ENCODE results near the gene SOBP.
"Not testable (repeated sequence)": the region's sequence is repeated elsewhere in the genome, so short reads cannot be mapped to it uniquely, and the experiment has no call there.

SOBP gene, protein sequence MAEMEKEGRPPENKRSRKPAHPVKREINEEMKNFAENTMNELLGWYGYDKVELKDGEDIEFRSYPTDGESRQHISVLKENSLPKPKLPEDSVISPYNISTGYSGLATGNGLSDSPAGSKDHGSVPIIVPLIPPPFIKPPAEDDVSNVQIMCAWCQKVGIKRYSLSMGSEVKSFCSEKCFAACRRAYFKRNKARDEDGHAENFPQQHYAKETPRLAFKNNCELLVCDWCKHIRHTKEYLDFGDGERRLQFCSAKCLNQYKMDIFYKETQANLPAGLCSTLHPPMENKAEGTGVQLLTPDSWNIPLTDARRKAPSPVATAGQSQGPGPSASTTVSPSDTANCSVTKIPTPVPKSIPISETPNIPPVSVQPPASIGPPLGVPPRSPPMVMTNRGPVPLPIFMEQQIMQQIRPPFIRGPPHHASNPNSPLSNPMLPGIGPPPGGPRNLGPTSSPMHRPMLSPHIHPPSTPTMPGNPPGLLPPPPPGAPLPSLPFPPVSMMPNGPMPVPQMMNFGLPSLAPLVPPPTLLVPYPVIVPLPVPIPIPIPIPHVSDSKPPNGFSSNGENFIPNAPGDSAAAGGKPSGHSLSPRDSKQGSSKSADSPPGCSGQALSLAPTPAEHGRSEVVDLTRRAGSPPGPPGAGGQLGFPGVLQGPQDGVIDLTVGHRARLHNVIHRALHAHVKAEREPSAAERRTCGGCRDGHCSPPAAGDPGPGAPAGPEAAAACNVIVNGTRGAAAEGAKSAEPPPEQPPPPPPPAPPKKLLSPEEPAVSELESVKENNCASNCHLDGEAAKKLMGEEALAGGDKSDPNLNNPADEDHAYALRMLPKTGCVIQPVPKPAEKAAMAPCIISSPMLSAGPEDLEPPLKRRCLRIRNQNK

GRCh38 chr6:107489636-107490565 lies at the start of gene SOBP:
Gene SOBP (plus strand): TSS chr6:107490117. CDS start chr6:107490617, 500 bp downstream.
- DNase-seq: peak in 1 of 2 experiments; percentile 21

GRCh38 chr6:107440936-107441335 lies 49.0 kb upstream of the SOBP start:
- DNase-seq: no peak

DNA sequence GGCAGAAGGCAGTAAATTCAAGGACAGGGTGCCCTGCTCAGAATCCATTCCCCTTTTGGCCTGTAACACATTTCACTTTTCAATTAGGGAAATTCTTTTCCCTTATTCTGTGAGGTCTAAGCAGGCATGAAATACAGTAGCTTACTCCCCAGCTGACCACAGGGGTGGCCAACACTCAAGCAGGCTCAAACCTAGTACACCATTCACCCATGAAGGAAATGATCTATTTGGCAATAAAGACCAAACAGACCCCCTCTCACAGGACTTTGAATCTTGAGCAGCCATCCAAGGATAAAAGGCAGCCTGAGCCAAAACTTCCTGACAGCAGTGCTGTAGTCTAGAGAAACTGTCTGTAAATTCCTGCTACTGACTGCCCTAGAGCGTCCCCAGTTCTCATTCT lies 48.2 kb upstream of the SOBP start:
- no peak for DNase-seq

- no peak for DNase-seq
Measured at GRCh38 chr6:107442938-107443607, 46.8 kb upstream of the SOBP start.

DNA sequence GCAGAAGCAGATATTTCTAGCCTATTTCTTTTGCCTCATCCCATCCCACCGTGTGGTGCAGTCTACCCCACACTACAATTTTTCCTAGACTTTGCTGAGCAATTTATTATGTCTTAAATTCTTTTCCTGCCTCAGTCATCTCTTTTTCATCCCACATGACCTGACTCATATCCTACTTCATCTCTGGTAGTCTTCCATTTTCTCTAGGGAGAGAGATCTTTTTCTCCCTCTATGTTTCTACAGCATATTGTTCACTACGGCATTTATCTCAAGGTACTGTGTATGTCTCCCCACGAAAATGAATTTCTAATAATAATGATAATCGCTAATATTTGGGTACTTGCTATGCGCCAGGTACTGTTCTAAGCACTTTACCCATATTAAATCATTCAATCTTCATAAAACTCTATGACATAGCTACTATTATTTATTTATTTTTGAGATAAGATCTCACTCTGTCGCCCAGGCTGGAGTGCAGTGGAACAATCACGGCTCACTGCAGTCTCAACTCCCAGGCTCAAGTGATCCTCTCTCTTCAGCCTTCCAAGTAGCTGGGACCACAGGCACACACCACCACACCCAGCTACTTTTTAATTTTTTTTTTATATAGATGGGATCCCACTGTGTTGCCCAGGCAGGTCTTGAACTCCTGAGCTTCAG lies 46.2 kb upstream of the SOBP start:
- DNase-seq: no peak

DNA sequence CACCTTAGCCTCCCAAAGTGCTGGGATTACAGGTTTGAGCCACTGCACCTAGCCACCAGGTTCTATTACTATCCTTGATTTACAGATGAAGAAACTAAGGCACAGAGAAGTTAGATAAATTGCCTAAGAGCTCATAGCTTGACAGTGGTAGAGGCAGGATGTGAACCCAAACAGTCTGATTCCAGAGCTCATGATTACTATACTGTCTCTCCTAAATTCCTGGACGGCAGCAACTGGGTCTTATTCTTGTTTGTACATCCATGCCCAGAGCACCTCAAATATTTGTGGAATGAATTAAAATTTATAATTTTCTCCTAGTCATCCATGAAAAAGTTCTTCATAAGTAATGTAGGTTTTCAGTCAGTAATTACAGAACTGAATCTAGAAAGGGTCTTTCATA lies 45.6 kb upstream of the SOBP start:
- DNase-seq: no peak

DNA sequence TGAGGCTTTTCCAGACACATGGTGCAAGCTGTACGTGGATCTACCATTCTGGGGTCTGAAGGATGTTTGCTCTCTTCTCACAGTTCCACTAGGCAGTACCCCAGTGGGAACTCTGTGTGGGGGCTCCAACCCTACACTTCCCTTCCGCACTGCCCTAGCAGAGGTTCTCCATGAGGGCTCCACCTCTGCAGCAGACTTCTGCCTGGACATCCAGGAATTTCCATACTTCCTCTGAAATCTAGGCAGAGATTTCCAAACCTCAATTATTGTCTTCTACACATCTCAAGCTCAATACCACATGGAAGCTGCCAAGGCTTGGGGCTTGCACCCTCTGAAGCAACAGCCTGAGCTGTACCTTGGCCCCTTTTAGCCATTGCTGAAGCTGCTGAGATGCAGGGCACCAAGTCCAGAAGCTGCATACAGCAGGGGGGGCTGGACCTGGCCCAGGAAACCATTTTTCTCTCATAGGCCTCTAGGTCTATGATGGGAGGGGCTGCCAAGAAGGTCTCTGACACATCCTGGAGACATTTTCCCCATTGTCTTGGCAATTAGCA lies 42.2 kb upstream of the SOBP start:
- DNase-seq: no peak

GRCh38 chr6:107448776-107449175 lies 41.1 kb upstream of the SOBP start:
- DNase-seq: no peak

- DNase-seq: peak; percentile 7 to 10
Measured at GRCh38 chr6:107458672-107459282, 31.1 kb upstream of the SOBP start.

GRCh38 chr6:107459283-107460082 lies 30.4 kb upstream of the SOBP start, which contains the start of gene PDSS2:
Gene PDSS2 (minus strand): TSS chr6:107459564. CDS start chr6:107459285, 279 bp downstream.
- DNase-seq: peak; percentile 99

DNA sequence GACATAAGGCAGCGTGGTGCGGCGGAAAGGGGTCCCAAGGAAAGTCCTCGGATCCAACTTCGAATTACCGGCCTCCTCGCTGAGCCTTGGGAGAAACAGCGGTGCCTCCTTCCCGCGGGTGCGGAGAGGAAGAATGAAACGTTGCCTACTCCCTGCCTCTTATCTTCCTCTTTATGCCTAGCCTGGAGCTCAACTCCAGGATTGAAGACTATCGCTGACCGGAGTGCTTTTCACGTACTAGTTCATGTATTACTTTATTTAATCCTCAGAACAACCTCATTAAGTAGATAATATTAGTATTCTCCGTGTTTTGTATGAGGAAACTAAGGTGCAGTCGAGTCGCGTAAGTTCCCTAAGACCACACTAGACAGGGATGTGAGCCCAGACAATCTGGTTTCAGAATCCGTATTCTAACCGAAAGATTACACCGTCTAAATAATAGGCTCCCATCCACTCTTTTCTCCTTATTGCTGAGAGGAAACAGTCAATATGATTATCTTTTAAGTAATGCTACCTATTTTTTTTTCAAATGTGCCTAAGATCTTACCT lies 29.8 kb upstream of the SOBP start:
- DNase-seq: no peak

DNA sequence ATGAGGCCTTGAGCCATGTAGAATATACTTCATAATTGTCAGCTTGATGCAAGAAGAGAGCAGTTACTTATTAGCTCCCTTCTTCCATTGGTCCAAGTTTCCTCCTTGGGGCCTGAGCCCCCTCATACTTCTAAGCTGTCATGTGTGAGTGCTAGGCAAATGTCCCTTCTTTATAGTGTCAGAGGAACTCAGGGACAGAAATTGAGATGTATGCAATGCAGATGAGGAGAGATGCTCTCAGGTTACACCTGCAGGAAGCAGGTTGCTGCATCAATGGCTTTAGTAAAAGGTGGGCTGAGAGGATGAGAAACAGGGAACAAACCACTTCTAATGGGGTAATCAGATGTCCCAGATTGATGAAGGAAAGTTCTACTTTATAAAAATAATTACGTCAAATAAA lies 23.9 kb upstream of the SOBP start:
- no peak for DNase-seq

DNA sequence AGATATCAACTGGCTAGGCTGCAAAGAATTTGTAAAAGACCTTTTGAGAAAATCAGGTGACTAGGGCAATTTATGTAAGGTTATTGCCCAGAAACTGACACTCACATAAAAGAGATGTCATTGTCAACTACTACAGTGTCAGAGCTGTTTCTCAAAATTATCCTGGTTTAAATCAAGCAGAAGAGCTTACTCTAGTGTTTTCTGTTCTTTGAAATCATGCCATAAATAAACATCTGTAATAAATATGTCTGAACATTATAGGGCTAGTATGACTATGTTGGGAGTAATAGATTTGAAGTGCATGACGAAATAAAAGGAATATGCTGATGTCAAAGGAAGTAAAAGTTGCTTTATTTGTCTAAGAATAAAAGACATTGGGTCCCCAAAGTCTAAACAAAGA lies 19.6 kb upstream of the SOBP start:
- DNase-seq: no peak

GRCh38 chr6:107473660-107474059 lies 16.3 kb upstream of the SOBP start:
- DNase-seq: no peak

DNA sequence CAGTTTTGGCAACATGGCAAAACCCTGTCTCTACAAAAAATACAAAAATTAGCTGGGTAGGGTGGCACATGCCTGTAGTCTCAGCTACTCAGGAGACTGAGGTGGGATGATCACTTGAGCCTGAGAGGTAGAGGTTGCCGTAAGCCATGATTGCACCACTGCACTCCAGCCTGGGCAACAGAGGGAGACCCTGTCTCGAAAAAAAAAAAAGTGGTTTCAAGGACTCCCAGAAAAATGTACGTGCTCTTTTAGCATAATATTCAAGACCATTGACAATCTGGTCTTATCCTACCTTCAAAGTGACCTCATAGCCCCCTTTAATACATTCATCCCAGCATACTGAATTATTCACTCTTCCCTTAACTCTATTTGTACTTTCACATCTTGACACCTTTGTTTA lies 14.6 kb upstream of the SOBP start:
- not testable (repeated sequence) for DNase-seq

DNA sequence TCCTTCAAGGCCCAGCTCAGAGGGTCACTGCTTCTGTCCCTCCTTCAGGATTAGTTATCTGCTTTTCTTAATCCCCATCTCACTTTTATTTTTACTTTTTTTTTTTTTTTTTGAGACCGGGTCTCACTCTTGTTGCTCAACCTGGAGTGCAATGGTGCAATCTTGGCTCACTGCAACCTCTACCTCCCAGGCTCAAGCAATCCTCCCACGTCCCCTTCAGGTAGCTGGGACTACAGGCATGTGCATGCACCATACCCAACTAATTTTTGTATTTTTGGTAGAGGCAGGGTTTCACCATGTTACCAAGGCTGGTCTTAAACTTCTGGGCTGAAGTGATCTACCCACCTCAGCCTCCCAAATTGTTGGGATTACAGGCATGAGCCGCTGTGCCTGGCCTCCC lies 14.1 kb upstream of the SOBP start:
- not testable (repeated sequence) for DNase-seq

DNA sequence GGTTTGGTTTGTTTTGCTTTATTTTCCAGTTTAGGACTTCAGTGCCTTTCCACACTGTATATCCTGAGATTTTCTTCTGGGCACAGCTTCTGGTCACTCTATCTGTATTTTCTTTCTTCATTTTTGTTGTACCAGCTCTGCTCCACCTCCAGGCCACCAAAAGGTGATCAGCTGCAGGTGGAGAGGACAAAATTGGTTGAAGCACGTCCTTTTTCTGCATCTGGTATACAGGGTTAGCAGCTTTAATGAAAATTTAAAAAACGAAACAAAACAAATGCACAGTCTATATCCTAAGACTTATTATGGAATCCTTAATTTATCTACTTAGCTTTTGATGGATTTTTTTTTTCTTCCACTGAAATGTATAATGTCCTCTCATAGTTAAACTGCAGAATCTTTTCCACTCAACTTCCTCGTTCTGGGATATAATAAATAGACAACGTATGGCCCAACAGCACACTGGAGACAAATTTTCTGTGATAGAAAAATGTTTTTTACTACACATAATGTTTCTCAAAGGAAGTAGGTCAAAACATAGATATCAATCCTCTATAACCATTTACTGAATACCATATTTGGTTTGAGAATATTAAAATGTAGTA lies 10.7 kb upstream of the SOBP start:
- no peak for DNase-seq

DNA sequence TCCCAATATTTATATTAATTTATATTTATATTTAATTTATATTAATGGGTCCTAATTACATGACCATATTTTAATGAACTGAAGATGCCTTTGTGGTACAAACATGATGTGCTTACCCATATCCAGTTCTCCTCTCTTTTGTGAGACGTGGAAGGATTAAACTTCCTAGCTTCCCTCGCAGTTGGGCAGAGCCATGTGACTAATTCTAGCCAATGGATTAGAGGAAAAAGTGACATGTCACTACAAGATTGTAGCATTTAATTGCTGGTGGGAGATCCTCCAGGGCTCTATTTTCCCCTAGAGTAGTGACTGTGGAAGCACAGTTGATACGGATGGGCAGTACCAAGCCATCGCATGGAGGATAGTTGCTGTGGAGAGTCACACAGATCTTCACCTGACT lies 4.8 kb upstream of the SOBP start:
- no peak for DNase-seq
